HL-60 (cell line): ENCODE measurements around the gene FSHB.

Experiments used
- DNase-seq, 2 experiments: peaks; one replicate each; pipeline ENCODE4 v3.0.0-alpha.2; 2010 to 2020; ENCODE audit warnings: low read depth in 1 of 2, low spot score in 1 of 2
- H3K27ac ChIP-seq: fragments of 250-450 bp; sonication (Bioruptor Pico); replicated peaks from 2 replicates; pipeline ENCODE4 v1.5.1; 2020; ENCODE audit warnings: mild to moderate bottlenecking, moderate library complexity
- H3K27me3 ChIP-seq: fragments of 250-450 bp; sonication (Bioruptor Pico); 2 replicates; pipeline ENCODE4 v1.5.1; 2021; ENCODE audit warnings: mild to moderate bottlenecking, moderate library complexity; ENCODE audit not compliant: insufficient read depth, poor library complexity, severe bottlenecking
- H3K4me3 ChIP-seq: replicated peaks from 2 replicates; pipeline ENCODE4 v1.5.1; 2011; ENCODE audit warnings: mild to moderate bottlenecking, control low read depth, low read length; ENCODE audit not compliant: insufficient read depth
- CTCF ChIP-seq: IDR thresholded peaks from one replicate; pipeline ENCODE4 v1.5.1; 2011; ENCODE audit warnings: low read length, control low read depth, inconsistent platforms; ENCODE audit not compliant: insufficient read depth
- GABPA ChIP-seq: IDR thresholded peaks from 2 replicates; pipeline ENCODE4 v1.6.1; 2012; ENCODE audit warnings: low read depth
- POLR2AphosphoS5 ChIP-seq: IDR thresholded peaks from 2 replicates; pipeline ENCODE4 v1.6.1; 2012; ENCODE audit warnings: low read depth
- REST ChIP-seq: IDR thresholded peaks from 2 replicates; pipeline ENCODE4 v1.6.1; 2012; ENCODE audit warnings: low read depth; ENCODE audit not compliant: insufficient replicate concordance
- SPI1 ChIP-seq: IDR thresholded peaks from 2 replicates; pipeline ENCODE4 v1.6.1; 2012; ENCODE audit warnings: low read depth, mild to moderate bottlenecking, borderline replicate concordance

FSHB gene

GRCh38 chr11:30244265-30244664 is 13.5 kb downstream of the FSHB start:
- H3K27ac ChIP-seq = no peak overlapping the region
- H3K4me3 ChIP-seq = no peak overlapping the region
- no peak for DNase-seq
- TF ChIP-seq CTCF (no peak), POLR2AphosphoS5 (no peak), GABPA (no peak), REST (no peak), SPI1 (no peak)
- no peaks in the 10 kb centered on the region for H3K27me3 ChIP-seq

- no peaks in the 10 kb centered on the region for H3K27me3 ChIP-seq
- no peak for TF ChIP-seq GABPA
- no peak for TF ChIP-seq POLR2AphosphoS5
- no peak for TF ChIP-seq REST
- TF ChIP-seq CTCF = no peak
- no peak for TF ChIP-seq SPI1
- no peak overlapping the region for H3K27ac ChIP-seq
- H3K4me3 ChIP-seq = no peak overlapping the region
- DNase-seq = no peak
Measured at GRCh38 chr11:30245621-30246020, 14.8 kb downstream of the FSHB start.

GRCh38 chr11:30254307-30255298 is 23.8 kb downstream of the FSHB start:
- H3K27me3 ChIP-seq = no peaks in the 10 kb centered on the region
- DNase-seq = no peak
- H3K27ac ChIP-seq = no peak overlapping the region
- H3K4me3 ChIP-seq = no peak overlapping the region
- TF ChIP-seq POLR2AphosphoS5 (no peak), REST (no peak), SPI1 (no peak), CTCF (no peak), GABPA (no peak)
